Activated CD4-positive, alpha-beta T cell treated with anti-CD3 and anti-CD28 coated beads, Interleukin-2, amount 50 U/mL, for 16 hours (primary cell): ENCODE measurements around the gene TAL2.

Experiments used
- DNase-seq: peaks from one replicate; pipeline ENCODE4 v3.0.0-alpha.2; 2020

Gene TAL2

DNA sequence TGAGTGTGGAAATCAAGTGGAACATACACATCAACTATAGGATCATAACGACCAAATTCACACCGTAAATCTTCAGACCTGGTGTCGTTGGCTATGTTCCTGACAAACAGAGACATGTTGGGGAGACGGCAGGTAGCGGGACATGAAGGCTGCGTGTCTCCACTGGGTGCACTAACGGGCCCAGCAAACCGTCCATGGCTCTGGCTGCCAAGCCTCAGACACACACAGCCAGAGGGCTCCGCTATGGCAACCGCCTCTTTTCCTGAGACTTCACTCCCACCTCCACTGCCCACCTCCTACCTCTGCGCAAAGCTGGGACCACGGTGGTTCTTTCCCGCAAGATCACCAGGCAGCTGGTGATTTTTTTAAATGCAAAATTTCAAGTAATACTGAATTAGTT lies 48.4 kb downstream of the TAL2 start:
- DNase-seq: no peak

- DNase-seq: no peak
These were observed 49.6 kb downstream of the TAL2 start for GRCh38 chr9:105711867-105712266.

DNA sequence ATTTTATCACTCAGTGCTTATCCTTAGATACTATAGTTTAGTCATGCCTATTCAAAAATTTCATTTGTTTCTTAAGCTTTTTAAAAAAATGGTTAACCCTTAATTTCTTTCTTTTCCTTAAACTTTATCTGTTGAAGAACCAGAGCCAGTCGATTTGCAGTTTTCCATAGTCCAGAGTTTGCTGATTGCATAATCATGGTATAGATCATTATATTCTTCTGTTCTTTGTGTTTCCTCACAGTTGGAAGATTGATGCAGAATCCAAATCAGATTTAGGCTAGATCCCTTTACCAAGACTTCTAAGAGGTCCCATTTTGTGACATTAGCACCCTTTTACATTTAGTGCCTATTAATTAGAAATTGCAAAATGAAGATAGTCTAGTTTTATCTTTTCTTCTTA lies 50.0 kb downstream of the TAL2 start:
- no peak for DNase-seq
